ENCODE data around the gene LRRC15. TPM values are rescaled to one million over a fixed set of nuclear protein-coding genes. Genes with fewer than 3 reads are reported as not detected.

LRRC15 gene
- total and polyA plus RNA-seq, 8 donors = 0.03 to 6.2 (median 0.16) TPM

DNA sequence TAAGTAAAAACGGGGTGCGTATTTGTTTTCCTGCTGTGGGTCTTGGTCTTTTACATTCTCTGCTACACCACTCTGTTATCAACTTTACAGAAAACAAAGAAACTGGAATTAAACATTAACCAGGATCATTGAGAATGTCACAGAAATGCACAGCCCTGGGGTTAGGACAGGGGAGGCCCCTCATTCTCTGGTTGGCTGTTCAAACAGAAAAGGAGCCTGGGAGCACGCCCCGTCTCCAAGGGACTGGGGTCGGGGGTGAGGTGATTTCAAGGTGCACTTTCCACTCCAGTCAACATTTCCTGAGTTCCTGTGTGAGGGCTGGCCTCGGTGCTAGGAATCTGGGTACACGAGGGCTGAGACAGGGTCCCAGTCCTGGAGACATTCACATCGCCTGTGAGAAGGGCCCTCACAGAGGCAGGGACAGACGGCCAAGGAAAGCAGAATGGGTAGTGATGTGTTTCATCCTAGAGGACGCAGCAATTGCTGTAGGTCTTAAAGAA, 48.7 kb downstream of the LRRC15 start:
- Histone ChIP-seq H3K27ac (no peak overlapping the region), H3K4me3 (no peak overlapping the region), H3K27me3 (peaks cover 0 to 38% of the 10 kb centered on the region in 2 donors), H3K9me3 (peaks cover 0 to 11% of the 10 kb centered on the region in 2 donors), H3K36me3 (no peaks in the 10 kb centered on the region), H3K4me1 (peaks cover 3 to 10% of the 10 kb centered on the region in 2 donors)
- intact Hi-C loops (cut with DNase I) = loop anchor here in 1 of 2 donors (10.0 kb wide), 1 partner anchor 546 kb away; no protein-coding TSS in a partner anchor
- no peak for TF ChIP-seq CTCF (IDR thresholded peaks at IDR 0.05)
- DNase-seq (peak in 1 of 4 donors; percentile 16), ATAC-seq (no peak)

DNA sequence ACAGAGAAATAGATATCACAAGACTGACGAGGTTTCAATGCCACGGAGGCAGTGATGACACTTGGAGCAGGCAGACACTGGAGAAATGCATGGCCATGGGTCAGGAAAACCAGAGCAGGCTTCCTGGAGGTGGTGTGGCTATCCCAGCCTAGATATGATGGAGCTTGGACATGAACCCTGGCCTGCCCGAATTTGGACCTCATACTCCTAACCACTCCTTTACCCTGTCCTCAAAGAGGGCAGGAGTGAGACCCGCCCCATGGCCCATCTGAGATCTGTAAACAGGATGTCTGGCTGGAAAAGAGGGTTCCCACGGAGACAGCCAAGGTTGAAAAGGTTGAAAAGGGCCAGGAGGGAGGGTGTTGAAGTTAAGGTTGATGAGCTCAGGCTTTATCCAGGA, 49.4 kb downstream of the LRRC15 start:
- ATAC-seq = no peak
- peaks cover 4 to 17% of the 10 kb centered on the region in 2 donors for H3K4me1 ChIP-seq
- DNase-seq = peak in 1 of 4 donors; percentile 12
- no peak overlapping the region for H3K27ac ChIP-seq
- peaks cover 0 to 11% of the 10 kb centered on the region in 2 donors for H3K9me3 ChIP-seq
- no peak for TF ChIP-seq CTCF (IDR thresholded peaks at IDR 0.05)
- H3K36me3 ChIP-seq = no peaks in the 10 kb centered on the region
- peaks cover 0 to 40% of the 10 kb centered on the region in 2 donors for H3K27me3 ChIP-seq
- H3K4me3 ChIP-seq = no peak overlapping the region
- intact Hi-C loops (cut with DNase I) = loop anchor here in 1 of 2 donors (10.0 kb wide), 1 partner anchor 545 kb away; no protein-coding TSS in a partner anchor

DNA sequence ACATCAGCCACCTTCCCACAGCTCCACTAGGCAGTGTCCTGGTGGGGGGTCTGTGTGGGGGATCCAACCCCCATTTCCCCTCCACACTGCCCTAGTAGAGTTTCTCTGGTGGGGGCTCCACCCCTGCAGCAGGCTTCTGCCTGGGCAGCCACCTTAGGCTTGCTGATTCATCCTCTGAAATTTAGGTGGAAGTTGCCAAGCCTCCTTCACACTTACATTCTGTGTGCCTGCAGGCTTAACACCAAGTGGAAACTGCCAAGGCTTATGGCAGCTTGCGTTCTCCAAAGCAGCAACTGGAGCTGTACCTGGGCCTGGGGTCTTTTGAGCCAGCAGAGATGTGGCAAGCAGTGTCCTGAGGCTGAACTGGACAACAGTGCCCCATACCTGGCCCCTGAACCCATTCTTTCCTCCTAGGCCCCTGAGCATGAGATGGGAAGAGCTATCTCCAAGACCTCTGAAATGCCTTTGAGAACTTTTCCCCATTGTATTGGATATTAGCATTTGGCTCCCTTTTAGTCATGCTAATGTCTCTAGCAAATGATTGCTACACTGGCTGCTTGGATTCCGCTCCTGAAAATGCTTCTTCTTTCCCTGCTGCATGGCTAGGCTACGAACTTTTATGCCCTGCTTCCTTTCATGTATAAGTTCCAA, 50.9 kb downstream of the LRRC15 start:
- intact Hi-C loops (cut with DNase I) = loop anchor here in 1 of 2 donors (5.0 to 10.0 kb wide), 2 partner anchors 536 to 654 kb away; no protein-coding TSS in a partner anchor
- DNase-seq (peak in 1 of 4 donors; percentile 31), ATAC-seq (no peak)
- Histone ChIP-seq H3K27me3 (peaks cover 0 to 48% of the 10 kb centered on the region in 2 donors), H3K9me3 (peaks cover 0 to 11% of the 10 kb centered on the region in 2 donors), H3K27ac (no peak overlapping the region), H3K4me3 (no peak overlapping the region), H3K36me3 (no peaks in the 10 kb centered on the region), H3K4me1 (peaks cover 4 to 15% of the 10 kb centered on the region in 2 donors)
- no peak for TF ChIP-seq CTCF (IDR thresholded peaks at IDR 0.05)

DNA sequence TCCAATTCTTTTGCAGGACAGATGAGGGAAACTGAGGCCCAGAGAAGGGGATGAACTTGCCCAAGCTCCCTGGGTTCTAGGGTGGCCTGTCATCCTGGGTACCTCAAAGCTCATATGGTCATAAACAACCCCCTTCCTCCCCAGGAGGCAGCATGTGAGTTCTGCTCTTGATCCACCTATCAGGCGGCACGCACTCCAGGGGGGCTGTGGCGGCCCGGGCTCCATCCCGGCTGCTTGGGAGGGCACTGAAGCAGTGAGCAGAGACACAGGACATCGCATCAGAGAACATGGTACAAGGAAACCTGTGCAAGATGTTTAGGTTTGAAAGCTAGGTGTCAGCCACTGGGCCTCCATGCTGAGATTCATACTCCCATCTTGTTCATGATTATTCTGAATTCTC, 52.6 kb downstream of the LRRC15 start:
- DNase-seq (peak in 1 of 4 donors; percentile 67), ATAC-seq (no peak)
- Histone ChIP-seq H3K4me3 (no peak overlapping the region), H3K27me3 (peaks cover 0 to 56% of the 10 kb centered on the region in 2 donors), H3K4me1 (peaks cover 4 to 15% of the 10 kb centered on the region in 2 donors), H3K9me3 (peaks cover 0 to 11% of the 10 kb centered on the region in 2 donors), H3K36me3 (no peaks in the 10 kb centered on the region), H3K27ac (no peak overlapping the region)
- intact Hi-C loops (cut with DNase I) = loop anchor here in 1 of 2 donors (5.0 to 10.0 kb wide), 2 partner anchors 535 to 652 kb away; no protein-coding TSS in a partner anchor
- TF ChIP-seq CTCF (IDR thresholded peaks at IDR 0.05) = no peak

- Histone ChIP-seq H3K9me3 (peaks cover 0 to 11% of the 10 kb centered on the region in 2 donors), H3K4me3 (peak overlapping the region in 1 of 2 donors; percentile 47), H3K27ac (no peak overlapping the region), H3K36me3 (no peaks in the 10 kb centered on the region), H3K4me1 (peaks cover 4 to 15% of the 10 kb centered on the region in 2 donors), H3K27me3 (peaks cover 0 to 58% of the 10 kb centered on the region in 2 donors)
- intact Hi-C loops (cut with DNase I) = loop anchor here in 1 of 2 donors (5.0 to 10.0 kb wide), 2 partner anchors 534 to 651 kb away; no protein-coding TSS in a partner anchor
- DNase-seq = peak in 1 of 4 donors; percentile 54
- ATAC-seq = peak; percentile 10
- peak in 1 of 2 donors; percentile 42 for TF ChIP-seq CTCF (IDR thresholded peaks at IDR 0.05)
These were observed 53.6 kb downstream of the LRRC15 start for GRCh38 chr3:194315965-194316361.
